Hepatic stellate cell (primary cell): ENCODE data around the gene AGBL1.

Experiments used
- DNase-seq: peaks from one replicate; pipeline ENCODE4 v3.0.0; 2011; ENCODE audit warnings: low spot score

Gene AGBL1

GRCh38 chr15:86591994-86592735 is 512.5 kb downstream of the AGBL1 start:
- DNase-seq, result no peak

DNA sequence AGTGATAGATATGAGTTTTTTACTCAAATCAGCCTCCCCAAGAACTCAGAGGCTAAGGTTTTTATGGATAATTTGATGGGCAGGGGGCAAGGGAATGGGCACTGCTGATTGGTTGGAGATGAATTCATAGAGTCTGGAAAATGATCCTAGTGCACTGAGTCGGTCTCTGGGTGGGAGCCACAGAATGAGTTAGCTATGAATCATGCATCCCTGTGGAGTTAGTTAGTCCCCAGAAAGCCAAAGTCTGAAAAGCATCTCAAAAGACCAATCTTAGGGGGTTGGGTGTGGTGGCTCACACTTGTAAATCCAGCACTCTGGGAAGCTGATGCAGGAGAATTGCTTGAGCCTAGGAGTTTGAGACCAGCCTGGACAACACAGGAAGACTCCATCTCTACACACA is 516.1 kb downstream of the AGBL1 start:
- no peak for DNase-seq

DNA sequence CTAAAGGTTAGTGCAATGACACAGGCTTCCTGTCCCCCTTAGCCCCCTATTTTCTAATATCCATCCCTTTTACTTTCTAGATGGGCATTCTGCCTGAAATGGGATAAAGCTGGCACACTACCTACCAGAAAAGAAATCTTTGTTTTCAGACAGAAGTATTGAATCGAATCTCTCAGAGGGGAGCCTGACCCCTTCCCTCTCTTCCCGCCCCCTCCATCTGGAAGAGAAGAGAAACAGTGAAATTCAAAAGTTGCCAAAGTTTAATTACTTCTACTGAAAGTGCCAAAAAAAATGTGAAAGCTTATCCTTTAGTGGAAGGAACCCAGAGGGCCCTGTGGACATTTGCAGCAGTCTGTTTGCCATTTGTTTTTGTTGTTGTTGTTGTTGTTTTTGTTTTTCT is 523.8 kb downstream of the AGBL1 start:
- no peak for DNase-seq

DNA sequence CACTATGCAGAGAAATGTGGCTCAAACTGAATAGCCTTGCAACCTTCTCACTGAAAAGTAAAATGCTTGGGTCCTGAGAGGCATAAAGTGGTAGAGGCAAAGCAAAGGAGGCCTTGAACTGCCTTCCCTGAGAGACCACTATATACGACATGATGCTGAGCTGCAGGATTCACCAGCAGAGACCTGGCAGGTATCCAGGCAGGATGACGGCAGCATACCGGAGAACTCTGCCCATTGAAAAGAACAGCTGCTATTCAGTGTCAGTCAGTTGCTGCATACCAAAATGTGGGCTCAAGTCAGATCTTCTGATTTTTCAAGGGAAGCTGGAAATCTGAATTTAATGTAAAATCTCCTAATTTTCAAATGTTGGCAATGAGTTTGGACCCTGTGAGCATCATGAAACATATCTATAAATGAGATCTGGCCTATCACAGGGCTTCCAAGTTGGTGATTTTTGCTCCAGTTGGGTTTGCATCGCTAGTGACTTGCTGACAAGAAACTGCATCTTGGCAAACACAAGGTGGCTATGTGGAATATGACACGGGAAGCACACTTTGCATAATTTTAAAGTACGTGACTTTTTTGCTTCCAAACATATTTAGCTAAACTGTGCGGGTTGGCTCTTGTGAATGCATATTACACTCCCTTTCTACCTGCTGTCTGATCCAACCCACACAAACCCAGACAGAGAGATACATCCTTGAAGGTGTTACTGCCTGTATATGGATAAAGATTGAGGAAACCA is 529.0 kb downstream of the AGBL1 start:
- DNase-seq, result no peak

DNA sequence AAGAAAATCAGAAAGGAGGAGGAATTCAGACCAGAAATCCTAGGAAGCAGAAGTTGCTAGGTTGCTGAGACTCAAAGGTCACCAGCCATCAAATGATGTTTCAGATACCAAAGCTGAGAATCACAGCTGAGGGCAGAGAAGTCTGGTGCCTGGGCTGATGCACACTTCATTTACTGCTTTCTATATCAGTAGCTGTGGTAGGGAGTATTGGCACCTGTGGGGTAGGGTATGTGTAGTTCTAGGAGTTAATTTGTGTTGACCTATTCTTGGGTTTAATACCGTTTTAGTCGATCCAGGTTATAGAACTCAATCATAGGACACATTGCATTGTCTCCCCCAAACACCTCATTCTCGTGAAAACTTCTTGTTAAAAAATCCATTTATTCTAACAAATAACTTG is 529.6 kb downstream of the AGBL1 start:
- no peak for DNase-seq

DNA sequence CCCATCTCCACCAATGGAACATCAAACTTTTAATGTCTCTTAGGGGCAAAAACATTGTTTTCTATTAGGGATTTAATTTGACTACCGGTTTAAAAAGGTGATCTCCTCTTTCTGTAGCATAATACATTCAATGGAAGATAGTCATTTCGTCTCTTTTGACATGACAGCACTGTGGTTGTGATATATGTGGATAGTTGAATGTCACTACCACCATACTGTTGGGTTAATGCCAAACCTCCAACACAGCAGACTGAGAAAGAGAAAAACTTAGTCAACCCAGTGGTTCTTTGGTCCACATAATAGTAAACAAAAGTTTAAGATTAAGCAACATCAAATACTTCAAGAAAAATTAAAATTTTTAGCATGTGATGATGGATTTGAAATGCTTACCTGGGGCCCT is 530.4 kb downstream of the AGBL1 start:
- DNase-seq, result no peak

- DNase-seq, result no peak
Observed at GRCh38 chr15:86611417-86612040, 531.9 kb downstream of the AGBL1 start.

DNA sequence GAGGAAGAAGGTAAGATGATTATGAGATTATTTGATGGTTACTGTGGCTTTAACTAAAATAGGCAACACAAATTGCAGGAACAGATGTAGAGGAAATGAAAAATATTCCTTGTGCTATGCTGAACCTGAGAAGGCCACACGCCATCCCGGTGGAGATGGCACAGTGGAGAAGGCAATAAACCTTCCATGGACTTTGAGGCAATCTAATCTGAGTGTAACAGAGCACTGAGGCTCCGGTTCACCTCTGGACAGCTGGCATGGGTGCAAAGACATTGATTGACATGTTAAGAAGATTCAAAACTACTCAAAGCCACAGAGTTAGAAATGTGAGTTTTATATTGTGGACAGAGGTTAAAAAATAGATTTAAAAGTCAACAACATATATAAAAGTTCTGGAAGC is 535.7 kb downstream of the AGBL1 start:
- no peak for DNase-seq

DNA sequence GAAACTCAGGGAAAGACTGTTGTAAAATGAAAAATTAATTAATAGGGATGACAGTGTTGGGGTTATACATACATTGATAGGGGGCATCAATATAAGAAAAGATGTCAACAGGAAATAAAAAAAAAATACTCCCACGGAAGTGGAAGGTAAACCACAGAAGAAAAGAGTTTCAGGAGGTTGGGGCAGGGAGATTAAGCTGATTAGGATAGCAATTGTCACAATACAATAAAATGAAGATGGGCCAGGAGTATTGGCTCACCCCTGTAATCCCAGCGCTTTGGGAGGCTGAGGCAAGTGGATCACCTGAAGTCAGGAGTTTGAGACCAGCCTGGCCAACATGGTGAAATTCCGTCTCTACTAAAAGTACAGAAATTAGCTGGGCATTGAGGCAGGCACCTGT is 536.1 kb downstream of the AGBL1 start:
- DNase-seq, result no peak

DNA sequence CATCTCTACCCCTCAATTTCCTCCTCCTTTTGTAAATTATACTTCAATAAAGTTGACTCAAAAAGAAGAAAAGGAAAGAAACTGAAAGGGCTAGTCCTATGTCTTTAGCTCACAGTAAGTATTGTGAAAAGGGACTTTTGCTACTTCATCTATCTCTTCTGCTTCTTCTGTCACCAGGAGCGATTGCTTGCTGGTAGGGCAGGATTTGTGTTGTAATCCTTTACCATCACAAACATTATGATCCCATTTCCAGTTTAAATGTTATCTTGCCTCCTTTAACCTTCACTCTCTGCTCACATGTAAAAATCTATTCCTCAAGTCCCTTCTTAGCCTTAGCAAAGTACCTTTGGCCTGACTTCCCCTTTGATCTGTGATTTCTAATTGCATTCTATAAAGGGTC is 537.1 kb downstream of the AGBL1 start:
- no peak for DNase-seq

- no peak for DNase-seq
Observed at GRCh38 chr15:86620157-86620556, 540.5 kb downstream of the AGBL1 start.

- no peak for DNase-seq
Observed at GRCh38 chr15:86620641-86621349, 541.1 kb downstream of the AGBL1 start.

DNA sequence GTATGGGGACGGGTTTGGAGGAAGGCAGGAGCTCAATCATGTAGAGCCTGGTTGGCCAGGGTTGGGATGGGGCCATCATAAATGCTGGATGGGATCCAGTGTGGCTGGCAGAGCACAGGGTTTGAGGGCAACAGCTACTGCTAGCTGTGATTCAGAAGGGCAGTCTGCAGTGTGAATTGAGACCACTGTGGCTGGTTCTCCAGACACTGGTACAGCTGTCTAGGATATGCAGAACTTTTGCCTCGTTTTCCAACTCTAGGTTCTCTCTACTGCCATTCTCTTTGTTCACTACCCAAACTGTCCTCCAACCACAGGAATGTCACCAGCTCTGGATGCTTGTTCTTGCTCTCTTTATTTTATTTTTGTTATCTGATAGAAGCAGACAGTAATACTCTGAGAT is 543.6 kb downstream of the AGBL1 start:
- DNase-seq, result no peak

DNA sequence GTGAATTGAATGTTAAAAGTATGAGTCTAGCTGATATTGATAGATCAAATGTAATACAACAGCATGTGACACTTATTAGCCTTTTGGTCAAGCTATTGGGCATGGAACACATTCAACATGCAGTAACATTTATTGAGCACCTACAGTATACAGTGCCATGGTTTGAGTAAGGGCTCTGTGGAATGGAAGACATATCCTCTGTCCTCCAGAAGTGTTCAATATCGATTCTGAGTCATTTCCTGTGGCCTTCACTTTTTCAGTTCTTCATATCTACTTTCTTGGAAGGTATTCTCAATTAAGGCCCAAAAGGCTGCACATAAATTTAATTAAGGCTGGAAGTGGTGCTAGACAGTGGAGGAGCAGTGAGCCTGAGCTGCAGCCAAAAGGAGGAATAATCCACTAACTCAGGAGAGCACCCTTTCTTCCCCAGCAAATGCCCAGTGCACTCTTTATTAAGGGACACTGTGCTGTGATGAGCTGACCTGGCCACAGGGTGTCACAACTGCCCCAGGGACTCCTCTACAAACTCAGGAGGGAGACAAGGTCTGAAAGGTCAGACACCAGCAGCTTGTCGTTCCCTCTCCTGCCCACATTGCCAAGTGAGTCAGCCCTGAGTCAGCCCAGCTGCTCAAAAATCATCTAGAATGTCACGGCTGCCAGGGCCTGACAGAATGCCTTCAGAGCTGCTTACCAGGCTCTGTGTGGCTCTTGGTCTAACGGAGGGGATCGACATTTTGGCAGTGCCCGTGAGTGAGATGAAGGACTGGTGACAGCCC is 544.8 kb downstream of the AGBL1 start:
- DNase-seq, result peak; percentile 24

DNA sequence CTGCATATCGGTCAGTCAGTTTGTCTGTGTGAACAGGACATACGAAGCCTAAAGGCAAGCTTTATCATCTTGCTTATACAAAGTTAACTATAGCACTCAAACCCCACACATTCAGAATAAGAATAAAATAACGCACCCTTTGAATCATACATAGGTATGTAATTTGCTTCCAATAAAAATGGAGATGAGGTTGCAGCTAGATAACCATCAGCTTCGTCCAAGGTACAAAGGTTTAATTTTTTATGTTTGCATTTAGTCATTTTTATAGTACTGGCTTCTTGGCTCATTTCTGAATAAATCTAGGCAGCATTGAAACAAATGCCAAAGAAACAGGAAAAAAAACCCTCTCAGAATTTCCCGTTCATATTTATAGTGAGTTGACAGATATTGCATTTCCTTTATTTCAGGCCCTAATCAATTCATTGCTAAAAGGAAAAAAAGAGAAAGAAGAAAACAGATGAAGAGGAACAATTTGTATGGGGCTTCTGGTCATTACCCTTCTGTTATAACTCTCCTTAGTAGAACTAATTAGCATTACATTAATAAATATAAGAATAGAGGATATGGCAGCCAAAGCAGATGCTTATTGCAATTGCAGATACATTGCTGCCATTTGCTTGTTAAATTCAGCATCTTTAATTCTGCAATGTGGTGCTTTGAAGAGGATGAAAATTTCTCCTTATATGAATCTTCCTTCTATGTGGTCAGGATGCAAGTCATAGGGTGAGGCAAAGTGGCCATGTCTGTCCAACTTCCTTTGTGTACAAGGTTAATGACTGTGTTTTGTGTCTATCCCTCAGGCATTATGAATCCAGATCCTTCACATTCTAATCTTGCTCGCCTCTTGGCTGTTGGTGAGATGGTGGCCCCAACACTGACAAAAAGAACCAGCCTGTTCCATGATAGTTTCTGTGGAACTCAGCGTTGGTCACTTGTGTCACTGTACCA is 550.0 kb downstream of the AGBL1 start:
- no peak for DNase-seq

- DNase-seq, result no peak
Observed at GRCh38 chr15:86630946-86631345, 551.3 kb downstream of the AGBL1 start.

- DNase-seq, result no peak
Observed at GRCh38 chr15:86634146-86634545, 554.5 kb downstream of the AGBL1 start.

DNA sequence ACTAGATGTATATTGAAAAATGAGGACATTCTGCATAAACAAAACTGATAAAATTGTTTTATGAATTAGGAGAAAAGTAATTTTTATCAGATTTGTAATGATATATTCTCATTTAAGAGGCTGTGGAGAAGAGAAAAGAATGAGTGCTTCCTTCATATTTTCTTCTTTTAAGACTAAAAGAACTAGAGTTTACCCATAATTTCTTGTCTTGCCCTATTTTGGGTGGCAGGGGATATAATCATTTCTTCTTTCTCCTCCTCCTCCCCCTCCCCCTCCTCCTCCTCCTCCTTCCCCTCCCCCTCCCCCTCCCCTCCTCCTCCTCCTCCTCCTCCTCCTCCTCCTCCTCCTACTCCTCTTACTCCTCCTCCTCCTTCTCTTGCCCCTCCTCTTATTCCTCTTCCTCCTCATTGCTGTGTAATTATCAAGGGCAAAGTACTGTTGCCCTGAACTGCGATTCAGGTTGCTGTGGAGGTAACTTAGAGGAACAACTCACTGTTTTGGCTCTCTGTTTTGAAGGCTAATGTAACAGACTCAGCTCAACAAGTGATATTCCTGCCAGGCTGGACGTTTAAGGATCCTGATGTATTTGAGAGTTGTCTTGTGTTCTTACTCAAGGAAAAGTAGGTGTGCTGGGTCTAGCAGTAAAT is 555.4 kb downstream of the AGBL1 start:
- no peak for DNase-seq

DNA sequence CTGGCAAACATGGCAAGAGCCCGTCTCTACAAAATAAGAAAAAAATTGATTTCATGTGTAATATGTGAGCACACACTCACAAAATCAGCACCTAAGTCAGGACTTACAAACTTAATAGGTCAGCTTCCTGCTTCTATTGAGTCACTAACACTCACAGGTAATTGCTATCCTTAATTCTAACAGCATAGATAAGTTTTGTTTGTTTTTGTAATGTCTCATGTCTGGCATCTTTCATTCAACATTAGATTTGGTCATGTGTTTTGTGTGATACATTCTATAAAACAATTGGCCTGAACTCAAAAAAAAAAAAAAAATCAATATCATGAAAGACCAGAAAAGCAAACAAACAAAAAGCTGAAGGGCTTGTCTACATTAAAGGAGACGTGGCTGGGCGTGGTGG is 564.7 kb downstream of the AGBL1 start:
- no peak for DNase-seq

GRCh38 chr15:86645925-86646500 is 566.3 kb downstream of the AGBL1 start:
- DNase-seq, result no peak
